NCI-H1417 treated with DMSO at 0.1 percent for 48 hours (cell line): ENCODE results near the gene ARL14EP.

ENCODE experiments used
- DNase-seq: peaks from one replicate; lab custom pipeline; 2025; lab: John Stamatoyannopoulos, UW

Gene ARL14EP

GRCh38 chr11:30326906-30327305 lies 4.0 kb downstream of the ARL14EP start:
- no peak for DNase-seq

DNA sequence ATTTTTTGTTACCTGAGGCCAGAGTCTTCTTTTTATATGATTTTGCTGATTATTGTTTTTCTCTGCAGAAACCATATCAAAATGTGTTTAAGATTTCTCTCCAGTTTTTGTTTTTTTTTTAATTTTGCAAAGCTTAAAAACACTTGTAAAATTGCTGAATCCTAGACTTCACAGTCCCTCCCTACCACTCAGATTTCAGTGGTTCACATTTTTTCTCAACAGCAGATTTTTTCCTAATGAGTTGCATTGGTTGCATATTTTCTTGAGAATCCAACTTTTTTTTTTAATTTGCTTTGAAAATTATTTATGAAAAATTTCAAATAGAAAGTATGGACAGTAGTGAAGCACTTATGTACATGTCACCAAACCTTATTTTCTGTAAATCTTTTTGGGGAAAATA lies 5.8 kb downstream of the ARL14EP start:
- no peak for DNase-seq

DNA sequence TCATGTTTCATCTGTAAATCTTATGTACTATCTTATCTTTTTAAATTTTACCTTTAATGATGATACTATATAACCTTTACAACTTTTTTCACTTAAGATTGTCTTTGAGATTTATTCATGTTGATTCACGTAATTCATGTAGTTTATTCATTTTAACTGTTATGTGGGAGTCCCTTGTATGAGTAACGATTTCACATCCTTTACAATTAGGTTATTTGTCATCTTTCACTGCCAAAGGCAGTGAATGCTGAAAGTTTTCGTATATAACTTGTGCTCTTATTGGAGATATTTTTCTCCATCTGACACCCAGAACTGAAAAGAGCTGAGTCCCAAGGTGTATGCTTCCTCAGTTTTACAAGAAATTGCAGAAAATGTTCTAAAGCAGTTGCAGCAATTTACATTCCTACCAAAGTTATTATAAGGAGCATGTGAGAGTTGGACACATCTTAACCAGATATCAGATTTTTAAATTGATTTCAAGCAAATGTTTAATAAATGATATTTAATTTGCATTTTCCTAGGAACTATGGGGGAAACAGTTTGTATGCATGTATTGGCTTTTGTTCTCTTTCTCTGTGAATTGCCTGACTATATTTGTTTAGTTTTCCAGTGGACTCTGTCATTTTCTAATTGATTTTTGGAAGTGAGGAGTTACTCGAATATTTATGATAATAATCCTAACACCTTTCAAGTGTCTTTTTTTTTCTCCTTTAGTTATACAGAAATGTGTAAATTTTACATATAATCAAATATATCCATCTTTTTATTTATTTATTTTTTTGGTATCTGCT lies 6.4 kb downstream of the ARL14EP start:
- no peak for DNase-seq

DNA sequence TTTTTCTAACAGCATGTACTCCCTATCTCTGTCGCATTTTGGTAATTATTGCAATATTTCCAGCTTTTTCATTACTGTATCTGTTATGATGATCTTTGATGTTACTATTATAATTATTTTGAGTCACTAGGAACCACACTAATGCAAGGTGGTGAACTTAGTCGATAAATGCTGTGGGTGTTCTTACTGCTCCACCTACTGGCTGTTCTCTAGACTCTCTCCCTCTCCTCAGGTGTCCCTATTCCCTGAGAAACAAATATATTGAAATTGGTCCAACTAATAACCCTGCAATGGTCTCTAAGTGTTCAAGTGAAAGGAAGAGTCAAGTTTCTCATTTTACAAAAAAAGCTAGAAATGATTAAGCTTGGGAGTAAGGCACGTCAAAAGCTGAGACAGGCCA lies 10.5 kb downstream of the ARL14EP start:
- no peak for DNase-seq

GRCh38 chr11:30342736-30343166 lies 19.8 kb downstream of the ARL14EP start:
- DNase-seq: no peak

- no peak for DNase-seq
Observed at GRCh38 chr11:30344085-30344484, 21.2 kb downstream of the ARL14EP start.

DNA sequence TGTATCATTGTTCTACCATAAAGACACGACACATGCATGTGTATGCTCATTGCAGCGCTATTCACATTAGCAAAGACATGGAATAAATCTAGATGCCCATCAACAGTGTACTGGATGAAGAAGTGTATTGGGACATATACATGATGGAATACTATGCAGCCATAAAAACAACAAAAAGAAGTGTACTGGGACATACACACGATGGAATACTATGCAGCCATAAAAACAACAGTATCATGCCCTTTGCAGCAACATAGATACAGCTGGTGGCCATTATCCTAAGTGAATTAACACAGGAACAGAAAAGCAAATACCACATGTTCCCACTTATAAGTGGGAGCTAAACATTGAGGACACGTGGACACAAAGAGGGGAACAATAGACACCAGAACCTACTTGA lies 22.7 kb downstream of the ARL14EP start:
- no peak for DNase-seq

DNA sequence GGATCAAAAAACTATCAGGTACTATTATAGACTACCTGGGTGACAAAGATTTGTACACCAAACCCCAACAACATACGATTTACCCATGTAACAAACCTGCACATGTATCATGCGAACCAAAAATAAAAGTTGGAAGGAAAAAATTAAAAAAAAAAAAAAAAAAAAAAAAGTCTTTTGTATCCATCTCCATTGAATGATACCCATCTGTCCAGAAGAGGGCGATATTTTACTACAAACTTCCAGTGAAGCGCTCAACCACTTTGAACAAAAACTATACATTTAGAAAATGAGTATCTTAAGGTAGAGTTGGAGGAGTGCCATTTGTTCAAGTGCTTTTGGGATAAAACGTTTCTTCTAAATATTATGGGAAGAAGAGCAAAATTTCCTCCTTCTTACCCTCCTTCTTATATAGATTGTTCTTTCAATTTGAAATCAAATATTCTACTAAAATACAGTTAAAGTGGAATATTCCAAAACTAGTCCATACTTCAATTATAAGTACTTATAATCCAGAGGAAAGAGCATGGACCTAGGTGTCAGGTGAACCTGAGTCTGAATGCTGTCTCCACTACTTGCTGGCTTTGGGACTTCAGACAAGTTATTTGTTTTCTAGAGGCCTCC lies 23.3 kb downstream of the ARL14EP start:
- DNase-seq: peak; percentile 32

DNA sequence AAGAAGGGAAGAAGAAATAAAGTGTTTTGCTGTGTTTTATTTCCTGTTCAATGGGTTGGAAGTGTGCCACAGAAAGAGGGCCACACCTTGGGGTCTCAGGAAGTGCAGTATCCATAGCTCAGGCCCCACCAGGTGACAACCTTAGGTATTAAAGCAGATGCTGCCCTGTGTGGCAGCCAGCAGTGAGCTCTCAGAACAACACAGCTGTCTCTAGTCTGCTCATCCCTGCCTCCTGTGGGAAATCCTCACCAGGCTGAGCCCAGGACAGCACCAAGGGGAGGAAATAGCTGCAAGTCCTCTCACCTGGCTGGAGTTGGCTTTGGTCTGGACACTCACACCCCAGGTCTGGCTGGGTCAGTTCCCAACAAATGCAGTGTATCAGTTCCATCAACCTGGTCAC lies 25.1 kb downstream of the ARL14EP start:
- no peak for DNase-seq

GRCh38 chr11:30349885-30350284 lies 27.0 kb downstream of the ARL14EP start:
- DNase-seq: no peak

- DNase-seq: no peak
Observed at GRCh38 chr11:30350384-30350783, 27.5 kb downstream of the ARL14EP start.

GRCh38 chr11:30351061-30351460 lies 28.2 kb downstream of the ARL14EP start:
- no peak for DNase-seq

DNA sequence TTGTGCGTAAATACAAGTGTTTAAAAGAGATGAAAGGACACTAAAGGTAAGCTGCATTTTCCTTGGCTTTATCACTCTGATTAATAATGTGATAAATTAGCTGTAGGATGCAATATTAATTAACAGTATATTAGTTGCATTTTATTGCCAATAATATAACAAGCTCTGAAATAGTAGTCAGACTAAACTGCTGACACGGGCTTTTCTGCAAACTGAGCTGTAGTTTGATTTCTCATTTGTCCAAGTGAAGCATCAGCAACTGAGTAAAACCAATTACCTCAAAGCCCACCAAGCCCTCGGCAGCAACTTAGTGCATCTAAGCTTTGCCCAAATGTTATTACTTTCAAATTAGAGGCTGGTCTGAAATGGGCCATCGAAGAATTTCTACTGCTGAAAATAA lies 33.5 kb downstream of the ARL14EP start:
- no peak for DNase-seq

- DNase-seq: no peak
Observed at GRCh38 chr11:30357872-30358271, 35.0 kb downstream of the ARL14EP start.

DNA sequence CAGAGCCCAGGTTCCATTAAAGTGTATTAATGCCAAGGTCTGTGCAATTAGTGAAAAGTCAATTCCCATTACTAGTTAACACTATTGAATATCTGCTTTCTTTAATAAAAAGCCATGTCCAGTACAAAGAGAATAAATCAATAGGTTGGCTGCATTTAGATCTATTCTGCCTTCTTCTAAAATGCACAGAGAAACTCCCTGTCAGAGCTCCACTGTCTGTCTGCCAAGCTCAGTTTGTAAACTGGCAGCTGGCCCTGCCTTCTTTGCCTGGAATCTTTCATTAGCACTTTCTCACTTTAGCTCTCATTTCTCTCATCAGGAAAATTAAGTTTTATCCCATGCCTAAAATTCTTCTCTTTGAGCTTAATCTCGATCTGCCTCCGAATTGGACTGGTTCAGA lies 35.6 kb downstream of the ARL14EP start:
- no peak for DNase-seq

DNA sequence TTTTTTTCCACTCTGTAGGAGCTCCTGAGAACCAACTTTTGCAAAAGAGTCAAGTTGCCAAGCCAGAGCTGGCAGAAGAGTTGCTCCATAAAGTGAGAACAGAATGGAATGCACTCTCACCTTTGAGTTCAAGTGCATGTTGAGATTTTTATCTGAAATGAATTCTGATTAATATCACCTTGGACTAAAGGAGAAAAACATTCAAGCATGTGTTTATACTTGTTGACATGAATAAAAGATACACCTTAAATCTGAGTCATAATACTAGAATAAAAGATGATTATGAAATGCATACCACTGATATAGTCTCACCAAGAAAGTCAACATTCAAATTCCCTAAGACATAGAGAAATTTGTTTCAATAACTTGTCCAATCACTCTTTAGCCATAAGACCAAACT lies 37.8 kb downstream of the ARL14EP start:
- DNase-seq: no peak

- no peak for DNase-seq
Observed at GRCh38 chr11:30364139-30364836, 41.4 kb downstream of the ARL14EP start.

- DNase-seq: no peak
Observed at GRCh38 chr11:30364837-30365482, 42.1 kb downstream of the ARL14EP start.

DNA sequence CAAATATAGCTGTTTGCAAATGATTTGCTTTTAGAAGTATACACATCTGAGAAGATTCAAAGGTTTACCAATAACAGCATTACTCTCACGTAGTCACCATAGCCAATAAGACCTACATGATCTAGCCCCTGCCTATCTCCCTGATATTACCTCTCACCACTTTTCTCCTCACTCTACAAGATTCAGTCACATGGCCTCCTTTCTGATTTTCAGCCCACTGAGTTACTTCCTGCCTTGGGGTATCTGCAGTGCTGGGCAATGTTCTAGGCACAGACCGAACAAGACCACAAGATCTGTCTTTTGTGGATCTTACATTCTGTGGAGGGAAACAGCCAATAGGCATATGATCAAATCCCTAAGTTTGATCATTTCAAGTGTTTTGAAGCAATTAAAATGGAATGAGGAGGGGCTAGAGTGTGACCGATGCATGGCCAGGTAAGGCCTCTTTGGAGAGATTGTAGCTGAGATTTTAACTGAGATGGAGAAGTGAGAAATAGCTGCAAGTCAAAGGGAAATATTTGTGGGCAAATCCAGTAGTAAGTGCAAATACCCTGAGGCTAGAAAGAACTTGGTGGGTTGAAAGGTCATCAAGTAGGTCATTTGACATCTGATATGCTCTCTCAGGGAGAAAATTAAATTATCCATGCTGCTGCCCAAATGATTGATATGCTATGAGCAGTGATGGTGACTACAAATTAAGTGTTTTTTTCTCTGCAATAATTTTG lies 43.1 kb downstream of the ARL14EP start:
- DNase-seq: no peak

- no peak for DNase-seq
Observed at GRCh38 chr11:30368394-30368793, 45.5 kb downstream of the ARL14EP start.

DNA sequence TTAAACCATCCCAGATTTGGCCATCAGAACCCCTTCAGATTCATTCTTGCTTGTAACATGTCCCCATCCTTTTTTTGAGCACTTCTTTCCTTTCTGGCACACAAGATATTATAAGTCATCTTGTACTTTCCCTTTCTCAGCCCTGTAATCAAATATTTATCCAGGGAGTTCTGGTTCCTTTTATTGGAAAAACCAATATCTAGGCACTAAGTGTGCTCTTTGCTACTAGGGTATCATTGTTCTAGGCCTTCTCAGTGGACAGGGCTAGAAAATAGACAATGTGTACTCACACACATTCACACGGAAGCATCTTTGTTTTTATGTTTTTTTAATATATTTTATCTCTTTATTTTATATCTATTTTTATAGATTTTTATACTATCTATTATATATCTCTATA lies 47.3 kb downstream of the ARL14EP start:
- DNase-seq: no peak

DNA sequence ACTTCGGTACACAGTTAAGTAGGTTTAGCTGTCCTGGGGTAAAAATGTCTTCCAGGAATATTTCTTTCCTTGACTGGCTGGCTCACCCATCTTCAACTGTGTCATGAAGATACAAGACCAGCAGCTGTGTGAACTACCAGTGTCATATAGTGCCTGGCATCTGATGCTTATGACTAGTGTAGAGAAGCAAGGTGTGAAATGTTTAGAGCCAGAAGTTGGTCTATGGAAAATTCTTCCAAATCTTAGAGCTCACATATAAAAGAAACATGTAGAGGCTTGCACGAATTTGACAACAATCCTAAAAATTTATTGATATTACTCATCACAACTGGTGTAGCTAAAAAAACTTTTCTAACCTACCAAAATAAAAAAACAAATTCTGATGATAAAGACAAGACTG lies 54.4 kb downstream of the ARL14EP start:
- DNase-seq: no peak
